Left colon (tissue), 2 donors: ENCODE data around the gene XIRP1. TPM values are rescaled to one million over a fixed set of nuclear protein-coding genes. Genes with fewer than 3 reads are reported as not detected.

Source experiments
- ATAC-seq: fragments of 200-7000 bp; cut with Tn5 transposase; one replicate; pipeline ENCODE4 v1.9.1; 2020; ENCODE audit warnings: mild to moderate bottlenecking, moderate library complexity
- DNase-seq, 2 donors: peaks; one replicate each; pipeline ENCODE4 v3.0.0-alpha.2; 2020
- intact Hi-C, 2 donors: fragments of 100-400 bp; cut with DNase I in 1 of 2; cut with micrococcal nuclease in 1 of 2; formaldehyde crosslinking; loops; one replicate each; pipeline versions ENCODE4 v1.11.2 to v1.14.0; 2022; cut with DNase I, micrococcal nuclease
- microRNA-seq, 2 donors: library from miRNA; unstranded; fragments of <30 nt; microRNA quantifications; one replicate each; pipeline versions ENCODE4 v1.1.0 to v1.2.0, GENCODE V29; 2020
- total RNA-seq, 2 donors: library from RNA; stranded (reverse); fragmentation: NEBNext Ultra II Directional; extraction: Animal tissue kit (Norgen Biotek cat#: 25700); gene quantifications; one replicate each; pipeline ENCODE4 v1.2.1, GENCODE V29; 2021
- donor health status: DM: no; HTN: no; CAD: no.
- donor health status: DM: yes; HTN: yes; CAD: no.

XIRP1 gene
- total RNA-seq, 2 donors from 2014 or later: not detected

DNA sequence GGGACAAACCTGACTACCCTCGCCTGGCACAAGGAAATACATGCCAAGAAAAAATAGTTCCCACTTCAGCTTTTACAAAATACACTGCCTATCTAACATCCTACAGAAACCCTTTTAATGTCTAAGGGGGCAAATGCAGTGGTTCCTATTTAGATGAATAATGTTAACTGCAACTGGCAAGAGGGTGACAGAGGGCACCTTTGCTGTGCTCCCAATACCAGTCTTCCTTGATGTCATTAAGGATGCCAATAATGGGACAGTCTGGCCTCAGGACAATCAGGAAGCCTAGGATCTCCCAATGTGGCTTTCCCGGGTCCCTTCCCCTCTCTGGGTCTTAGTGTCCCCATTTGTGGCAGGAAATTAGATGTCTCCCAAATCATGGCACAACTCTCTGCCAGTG lies 53.0 kb downstream of the XIRP1 start:
- intact Hi-C loops: loop anchor here in 1 of 2 donors (10.0 kb wide), 1 partner anchor 145 kb away; the partner anchor contains the start of gene CX3CR1
- ATAC-seq (no peak), DNase-seq (no peak)

DNA sequence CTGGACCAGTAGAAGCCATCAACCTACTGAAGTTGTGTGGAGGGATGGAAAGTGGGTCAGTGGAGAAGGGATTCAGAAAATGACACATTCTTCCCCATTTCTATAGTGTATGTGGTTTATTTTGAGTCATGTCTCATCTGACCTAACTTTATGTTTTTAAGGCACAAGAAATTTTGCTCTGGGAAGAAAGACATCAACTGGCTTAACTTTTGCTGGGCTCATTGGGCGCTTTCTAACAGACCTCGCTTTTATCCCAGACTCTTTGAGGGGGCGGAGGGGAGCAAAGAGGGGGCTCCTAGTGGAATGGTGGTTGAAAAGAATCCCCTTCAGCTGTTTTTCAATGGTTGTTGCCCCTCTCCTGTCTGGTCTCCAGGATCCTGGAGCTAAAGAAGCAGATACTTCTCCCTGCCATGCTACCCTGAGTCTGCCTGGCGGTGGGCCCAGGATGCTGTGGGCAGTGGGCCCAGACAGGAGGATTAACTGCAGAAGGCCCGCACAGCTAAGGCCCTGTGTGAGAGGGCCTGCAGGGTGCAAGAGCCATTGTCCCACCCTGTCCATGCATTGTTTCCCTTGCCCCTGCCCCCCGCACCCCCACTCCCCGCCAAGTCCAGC lies 53.5 kb downstream of the XIRP1 start:
- no peak for ATAC-seq
- no peak for DNase-seq
- intact Hi-C loops: loop anchor here in 1 of 2 donors (10.0 kb wide), 1 partner anchor 146 kb away; the partner anchor contains the start of gene CX3CR1

DNA sequence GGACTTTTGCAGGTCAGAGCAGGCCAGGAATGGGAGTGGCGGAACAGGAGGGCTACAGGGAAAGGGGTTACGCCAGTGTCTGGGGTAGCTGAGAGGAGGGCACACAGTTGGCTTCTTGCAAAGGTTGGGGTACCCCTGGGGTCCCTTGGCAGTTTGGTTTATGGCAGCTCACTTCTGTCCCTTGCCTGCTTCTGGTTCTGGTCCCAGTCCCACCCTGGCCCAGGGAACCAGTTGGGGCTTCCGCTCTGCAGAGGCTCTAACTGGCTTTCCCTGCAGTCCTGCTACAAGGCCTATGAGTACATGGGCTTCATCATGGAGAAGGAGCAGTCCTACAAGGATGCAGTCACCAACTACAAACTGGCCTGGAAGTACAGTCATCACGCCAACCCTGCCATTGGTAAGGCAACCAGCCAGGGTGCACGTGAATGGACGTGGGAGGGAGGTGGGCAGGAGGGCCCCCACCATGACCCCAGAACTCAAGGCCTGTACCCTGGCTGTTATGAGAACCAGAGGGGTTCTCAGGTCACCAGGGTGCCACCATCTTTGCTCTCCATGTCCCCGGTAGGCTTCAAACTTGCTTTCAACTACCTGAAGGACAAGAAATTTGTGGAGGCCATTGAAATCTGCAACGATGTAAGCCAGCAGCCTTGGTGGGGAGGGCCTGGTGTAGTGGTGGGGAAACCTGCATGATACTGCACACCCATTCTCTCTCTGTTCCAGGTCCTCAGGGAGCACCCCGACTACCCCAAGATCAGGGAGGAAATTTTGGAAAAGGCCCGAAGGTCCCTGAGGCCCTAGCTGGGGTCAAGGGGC lies 54.2 kb downstream of the XIRP1 start:
- DNase-seq: no peak
- ATAC-seq: no peak
- intact Hi-C loops: loop anchor here in 1 of 2 donors (10.0 kb wide), 1 partner anchor 147 kb away; the partner anchor contains the start of gene CX3CR1

DNA sequence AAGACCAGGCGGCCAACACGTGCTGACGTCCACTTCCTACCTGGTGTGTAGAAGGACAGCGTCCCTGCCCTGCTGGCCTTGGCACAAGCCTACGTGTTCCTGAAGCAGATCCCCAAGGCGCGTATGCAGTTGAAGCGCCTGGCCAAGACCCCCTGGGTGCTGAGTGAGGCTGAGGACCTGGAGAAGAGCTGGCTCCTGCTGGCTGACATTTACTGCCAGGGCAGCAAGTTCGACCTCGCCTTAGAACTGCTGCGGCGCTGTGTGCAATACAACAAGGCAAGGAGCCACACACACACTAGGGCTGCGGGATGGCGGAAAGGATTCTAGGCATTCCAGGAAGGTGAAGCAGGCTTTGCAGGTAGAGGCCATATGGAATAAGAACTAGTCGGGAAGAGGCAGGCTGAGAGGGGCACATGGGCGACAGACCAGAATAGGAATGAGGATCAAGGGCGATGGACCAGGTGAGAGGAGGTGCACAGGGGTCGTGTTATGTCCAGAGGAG lies 54.9 kb downstream of the XIRP1 start:
- intact Hi-C loops: loop anchor here in 1 of 2 donors (10.0 kb wide), 1 partner anchor 147 kb away; the partner anchor contains the start of gene CX3CR1
- DNase-seq (no peak), ATAC-seq (no peak)

DNA sequence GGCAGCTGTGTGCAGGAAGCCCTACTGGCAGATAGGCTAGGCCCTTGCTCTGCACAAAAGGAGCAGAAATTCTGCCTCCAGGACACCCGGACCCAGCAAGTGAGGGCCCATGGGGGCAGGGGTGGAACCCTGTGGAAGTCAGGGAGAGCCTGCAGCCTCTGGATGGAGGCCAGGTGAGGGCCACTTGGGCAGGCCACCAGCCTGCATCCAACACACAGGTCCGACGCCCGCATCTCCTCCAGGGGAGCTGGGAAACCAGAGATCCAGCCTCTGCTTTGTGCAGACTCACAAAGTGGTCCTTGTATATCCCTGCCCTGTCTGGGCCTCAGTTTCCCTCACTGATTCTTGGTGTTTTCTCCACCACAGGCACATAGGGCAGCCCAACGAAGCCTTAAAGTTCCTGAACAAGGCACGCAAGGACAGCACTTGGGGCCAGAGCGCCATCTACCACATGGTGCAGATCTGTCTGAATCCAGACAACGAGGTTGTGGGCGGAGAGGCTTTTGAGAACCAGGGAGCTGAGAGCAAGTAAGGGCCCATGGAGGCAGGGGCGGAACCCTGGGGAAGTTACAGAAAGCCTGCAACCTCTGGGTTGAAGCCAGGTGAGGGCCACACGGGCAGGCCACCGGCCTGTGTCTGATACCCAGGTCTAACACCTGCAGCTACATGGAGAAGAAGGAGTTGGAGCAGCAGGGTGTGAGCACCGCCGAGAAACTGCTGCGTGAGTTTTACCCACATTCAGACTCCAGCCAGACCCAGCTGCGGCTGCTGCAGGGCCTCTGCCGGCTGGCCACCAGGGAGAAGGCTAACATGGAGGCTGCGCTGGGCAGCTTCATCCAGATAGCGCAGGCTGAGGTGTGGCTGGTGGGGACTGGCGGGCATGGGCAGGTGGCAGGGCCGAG lies 55.6 kb downstream of the XIRP1 start:
- DNase-seq (peak in 1 of 2 donors; percentile 25), ATAC-seq (no peak)
- intact Hi-C loops: loop anchor here in 1 of 2 donors (10.0 kb wide), 1 partner anchor 148 kb away; the partner anchor contains the start of gene CX3CR1

DNA sequence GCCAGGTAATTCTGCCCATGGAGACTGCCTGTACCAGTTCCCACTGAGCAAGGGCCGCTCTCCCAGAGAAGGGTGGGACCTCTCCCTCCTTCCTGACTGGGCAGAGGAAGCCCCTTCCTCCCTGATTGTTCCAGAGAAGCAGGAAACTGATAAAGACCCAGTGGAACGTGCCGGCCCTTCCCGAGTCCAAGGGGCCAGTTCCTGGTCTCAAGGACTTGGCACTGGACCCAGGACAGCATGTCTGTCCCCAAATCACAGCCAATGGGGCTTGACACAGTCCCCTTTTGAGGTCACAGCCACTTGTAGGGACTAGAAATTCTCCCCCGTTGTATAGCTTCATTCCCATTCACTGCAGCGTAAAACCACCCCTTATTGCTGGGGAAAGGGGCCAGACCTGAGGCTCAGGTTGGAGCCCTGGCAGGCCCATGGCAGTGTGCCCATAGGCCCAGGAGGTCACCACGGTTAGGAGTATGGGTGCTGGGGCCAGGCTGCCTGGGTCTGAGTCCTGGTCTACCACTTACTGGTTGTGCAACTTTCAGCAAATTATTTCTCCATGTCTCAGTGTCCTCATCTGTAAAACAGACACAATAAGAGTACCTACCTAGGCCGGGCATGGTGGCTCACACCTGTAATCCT lies 57.1 kb downstream of the XIRP1 start:
- ATAC-seq (no peak), DNase-seq (peak in 1 of 2 donors; percentile 27)

DNA sequence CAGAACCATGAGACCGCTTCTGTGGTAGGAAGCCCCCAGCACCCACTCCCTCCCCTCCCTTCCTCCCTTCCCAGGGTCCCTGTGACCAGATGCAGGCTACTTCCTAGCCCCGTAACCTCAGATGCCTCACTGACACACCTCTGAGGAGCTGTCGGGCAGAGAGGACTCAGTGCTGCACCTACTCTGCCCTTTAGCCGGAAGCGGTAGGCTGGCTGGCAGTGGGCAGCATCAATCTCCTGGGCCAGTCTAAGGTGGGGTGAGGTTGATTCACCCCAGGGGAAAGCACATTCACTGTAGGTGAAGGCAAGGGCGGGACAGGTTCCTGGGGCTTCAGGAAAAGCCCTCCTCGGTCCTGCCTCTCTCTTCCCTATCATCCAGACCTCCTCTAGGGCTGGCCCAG lies 58.1 kb downstream of the XIRP1 start:
- DNase-seq: peak in 1 of 2 donors; percentile 14
- intact Hi-C loops: loop anchor here in 1 of 2 donors (10.0 kb wide), 1 partner anchor 150 kb away; the partner anchor contains the start of gene CX3CR1
- no peak for ATAC-seq

More for the DNA sequence above, 57.1 kb downstream of the XIRP1 start:
- intact Hi-C loops: loop anchor here in 1 of 2 donors (10.0 kb wide), 1 partner anchor 150 kb away; the partner anchor contains the start of gene CX3CR1

DNA sequence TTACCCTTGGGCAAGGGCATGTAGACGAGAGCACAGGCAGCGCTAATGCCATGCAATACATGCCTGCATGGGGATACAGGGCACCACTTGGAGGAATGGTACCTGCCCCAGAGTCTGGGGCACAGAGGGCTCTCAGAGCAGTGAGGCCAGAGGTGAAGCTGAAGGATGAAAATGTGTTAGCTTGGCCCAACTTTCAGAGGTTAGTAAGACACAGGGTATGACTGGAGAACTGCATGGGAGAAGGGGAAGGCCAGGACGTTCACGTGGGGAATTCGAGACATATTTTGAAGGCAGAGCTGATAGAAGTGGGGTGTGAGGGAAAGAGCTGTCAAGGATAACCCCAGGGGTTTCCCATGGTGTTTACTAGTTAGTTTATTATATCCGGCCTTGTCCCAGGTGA lies 58.6 kb downstream of the XIRP1 start:
- ATAC-seq (no peak), DNase-seq (no peak)
- intact Hi-C loops: loop anchor here in 1 of 2 donors (10.0 kb wide), 1 partner anchor 151 kb away; the partner anchor contains the start of gene CX3CR1

Small RNA genes lying within 50 kb of the gene (microRNA-seq; reads per million reads assigned to microRNA genes)
- 0 to 1.4 reads per million in 2 donors for gene MIR6822

Other genes with a start within 250 kb of the XIRP1 start
- under 1 TPM; 0.12 to 0.61 TPM for gene SCN11A, start 140.7 kb downstream of the XIRP1 start, total RNA-seq
- gene WDR48, start 140.6 kb downstream of the XIRP1 start, total RNA-seq: 10 to 100 TPM; 21.6 to 32.9 TPM
- gene GORASP1, start 85.0 kb downstream of the XIRP1 start, total RNA-seq: 100 to 1,000 TPM in 1 of 2 donors, 10 to 100 TPM in 1; 86.8 to 106 TPM
- gene TTC21A, start 84.9 kb downstream of the XIRP1 start, total RNA-seq: 1 to 10 TPM; 4.5 to 8.3 TPM
- 10 to 100 TPM; 19.2 to 33.7 TPM for gene CSRNP1, start 39.0 kb downstream of the XIRP1 start, total RNA-seq
- under 1 TPM; 0.24 to 0.59 TPM for gene CX3CR1, start 87.4 kb upstream of the XIRP1 start, total RNA-seq
- not detected for gene CCR8, start 137.1 kb upstream of the XIRP1 start, total RNA-seq
- 10 to 100 TPM; 38.2 to 40.7 TPM for gene SLC25A38, start 190.8 kb upstream of the XIRP1 start, total RNA-seq
- gene RPSA, start 214.1 kb upstream of the XIRP1 start, total RNA-seq: 100 to 1,000 TPM; 888 to 967 TPM